Vagina (tissue), 2 donors: ENCODE measurements around the gene FUS. TPM values are rescaled to one million over a fixed set of nuclear protein-coding genes. Genes with fewer than 3 reads are reported as not detected.

Source experiments
- DNase-seq, 2 donors: peaks; one replicate each; pipeline ENCODE4 v3.0.0-alpha.2; 2017; ENCODE audit errors: extremely low spot score in 2 of 2
- H3K27ac ChIP-seq: fragments of 200-600 bp; sonication (generic); one replicate; pipeline ENCODE4 v1.5.1; 2019
- H3K27me3 ChIP-seq: fragments of 200-600 bp; sonication (generic); one replicate; pipeline ENCODE4 v1.5.1; 2019
- H3K36me3 ChIP-seq, 2 donors: fragments of 200-600 bp; sonication (generic); one replicate each; pipeline ENCODE4 v1.5.1; 2017 to 2019
- H3K4me1 ChIP-seq: fragments of 200-600 bp; sonication (generic); one replicate; pipeline ENCODE4 v1.5.1; 2019
- H3K4me3 ChIP-seq, 2 donors: fragments of 200-600 bp; sonication (generic); 1 replicate in 1 of 2; 2 replicates in 1 of 2; pipeline ENCODE4 v1.5.1; 2016 to 2019
- H3K9me3 ChIP-seq: fragments of 200-600 bp; sonication (generic); one replicate; pipeline ENCODE4 v1.5.1; 2019
- CTCF ChIP-seq, 3 experiments: fragments of 450-650 bp in 2 of 3; fragments of 200-600 bp in 1 of 3; sonication (generic) in 1 of 3; IDR thresholded peaks; one replicate each; pipeline ENCODE4 v1.5.1; 2017 to 2019; ENCODE audit warnings: antibody characterized with exemption in 3 of 3, mild to moderate bottlenecking in 2 of 3, moderate library complexity in 2 of 3
- POLR2A ChIP-seq, 2 donors: fragments of 450-650 bp; IDR thresholded peaks; one replicate each; pipeline ENCODE4 v1.6.1; 2017; ENCODE audit warnings: antibody characterized with exemption in 2 of 2, mild to moderate bottlenecking in 2 of 2, moderate library complexity in 2 of 2
- POLR2AphosphoS5 ChIP-seq, 2 donors: sonication (generic); formaldehyde crosslinking; IDR thresholded peaks; one replicate each; pipeline ENCODE4 v1.9.0; 2017; ENCODE audit warnings: antibody characterized with exemption in 2 of 2, mild to moderate bottlenecking in 2 of 2, low read depth in 1 of 2; ENCODE audit not compliant: insufficient read depth in 1 of 2
- intact Hi-C: fragments of 100-400 bp; cut with DNase I; formaldehyde crosslinking; loops from one replicate; pipeline ENCODE4 v1.15.1; 2023
- total RNA-seq: library from RNA; depleted of rRNA; stranded (reverse); fragments of >200 nt; gene quantifications from one replicate; pipeline ENCODE4 v1.2.3, GENCODE V29; 2016

FUS gene
- total RNA-seq, 1 donor from 2014 or later, result 74.2 TPM

GRCh38 chr16:31219154-31219741 is 39.3 kb downstream of the FUS start:
- Histone ChIP-seq H3K9me3 (no peaks in the 10 kb centered on the region), H3K4me1 (peaks cover 29% of the 10 kb centered on the region), H3K27ac (no peak overlapping the region), H3K4me3 (no peak overlapping the region), H3K27me3 (no peaks in the 10 kb centered on the region), H3K36me3 (no peaks in the 10 kb centered on the region)
- no peak for DNase-seq
- intact Hi-C loops, result no loop called here
- TF ChIP-seq POLR2A (IDR thresholded peaks at IDR 0.05) (no peak), POLR2AphosphoS5 (IDR thresholded peaks at IDR 0.05; ENCODE audit: insufficient read depth in 1 of 2, low read depth in 1 of 2) (no peak), CTCF (IDR thresholded peaks at IDR 0.05) (no peak)

DNA sequence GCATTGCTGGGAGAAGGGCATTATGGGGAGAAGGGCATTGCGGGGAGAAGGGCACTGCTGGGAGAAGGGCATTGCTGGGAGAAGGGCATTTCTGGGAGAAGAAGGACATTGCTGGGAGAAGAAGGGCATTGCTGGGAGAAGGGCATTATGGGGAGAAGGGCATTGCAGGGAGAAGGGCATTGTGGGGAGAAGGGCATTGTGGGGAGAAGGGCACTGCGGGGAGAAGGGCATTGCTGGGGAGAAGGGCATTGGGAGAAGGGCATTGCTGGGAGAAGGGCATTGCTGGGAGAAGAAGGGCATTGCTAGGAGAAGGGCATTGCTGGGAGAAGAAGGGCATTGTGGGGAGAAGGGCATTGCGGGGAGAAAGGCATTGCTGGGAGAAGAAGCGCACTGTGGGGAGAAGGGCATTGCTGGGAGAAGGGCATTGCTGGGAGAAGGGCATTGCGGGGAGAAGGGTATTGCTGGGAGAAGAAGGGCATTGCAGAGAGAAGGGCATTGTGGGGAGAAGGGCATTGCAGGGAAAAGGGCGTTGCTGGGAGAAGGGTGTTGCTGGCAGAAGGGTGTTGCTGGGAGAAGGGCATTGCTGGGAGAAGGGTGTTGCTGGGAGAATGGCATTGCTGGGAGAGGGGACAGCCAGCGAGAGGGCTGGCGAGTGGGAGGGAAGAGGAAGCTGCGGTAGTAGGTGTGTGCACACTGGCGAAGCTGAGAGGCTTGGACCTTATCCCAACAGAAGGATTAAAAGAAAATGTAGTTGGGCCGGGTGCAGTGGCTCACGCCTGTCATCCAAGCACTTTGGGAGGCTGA is 41.6 kb downstream of the FUS start:
- DNase-seq, result no peak
- TF ChIP-seq POLR2A (IDR thresholded peaks at IDR 0.05) (no peak), POLR2AphosphoS5 (IDR thresholded peaks at IDR 0.05; ENCODE audit: insufficient read depth in 1 of 2, low read depth in 1 of 2) (no peak), CTCF (IDR thresholded peaks at IDR 0.05) (no peak)
- H3K27ac ChIP-seq, result no peak overlapping the region
- H3K27me3 ChIP-seq, result no peaks in the 10 kb centered on the region
- H3K9me3 ChIP-seq, result no peaks in the 10 kb centered on the region
- intact Hi-C loops, result no loop called here
- no peak overlapping the region for H3K4me3 ChIP-seq
- H3K4me1 ChIP-seq, result peaks cover 6% of the 10 kb centered on the region
- no peaks in the 10 kb centered on the region for H3K36me3 ChIP-seq

DNA sequence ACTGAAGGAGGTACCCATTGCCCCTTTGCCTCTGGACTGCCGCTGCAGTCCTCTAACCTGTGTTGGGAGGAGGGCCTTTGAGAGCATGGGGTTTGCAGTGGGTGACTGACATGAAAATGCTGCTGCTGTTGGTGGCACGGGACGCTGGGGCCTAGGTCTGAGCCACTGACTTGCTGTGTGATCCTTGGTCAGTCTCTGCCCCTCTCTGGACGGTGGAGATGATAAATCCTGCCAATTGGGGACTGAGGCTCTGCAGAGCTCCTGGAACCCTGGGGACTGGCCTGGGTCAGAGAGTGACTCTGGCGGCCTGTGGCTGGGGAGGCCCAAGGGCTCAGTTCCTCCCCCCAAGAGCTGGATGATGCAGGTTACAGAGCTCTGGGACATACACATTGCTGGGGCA is 43.1 kb downstream of the FUS start:
- Histone ChIP-seq H3K9me3 (no peaks in the 10 kb centered on the region), H3K27me3 (no peaks in the 10 kb centered on the region), H3K4me1 (no peaks in the 10 kb centered on the region), H3K4me3 (no peak overlapping the region), H3K27ac (no peak overlapping the region), H3K36me3 (no peaks in the 10 kb centered on the region)
- intact Hi-C loops, result no loop called here
- DNase-seq, result no peak
- TF ChIP-seq CTCF (IDR thresholded peaks at IDR 0.05), result no peak

GRCh38 chr16:31224092-31224955 is 44.4 kb downstream of the FUS start:
- DNase-seq, result no peak
- intact Hi-C loops, result no loop called here
- H3K27ac ChIP-seq, result no peak overlapping the region

DNA sequence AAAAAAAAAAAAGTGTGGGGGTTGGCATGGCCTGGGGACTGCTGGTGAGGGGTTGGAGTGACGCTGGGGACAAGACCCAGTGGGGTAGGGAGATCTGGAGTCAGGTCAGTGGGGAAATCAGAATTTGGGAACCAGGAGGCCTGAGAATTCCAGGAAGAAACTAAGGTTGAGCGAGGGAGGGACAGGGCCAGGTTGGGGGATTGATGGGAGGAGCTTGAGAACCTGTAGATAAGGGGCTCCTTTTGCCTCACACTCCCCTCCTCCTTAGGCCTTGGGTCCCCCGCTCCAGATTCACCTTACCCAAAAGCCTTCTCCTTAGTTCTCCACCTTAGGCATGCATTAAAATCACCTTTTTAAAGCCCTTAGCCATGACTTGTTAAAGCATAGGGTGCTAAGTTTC is 45.3 kb downstream of the FUS start:
- DNase-seq, result no peak
- Histone ChIP-seq H3K36me3 (no peaks in the 10 kb centered on the region), H3K9me3 (no peaks in the 10 kb centered on the region), H3K4me3 (no peak overlapping the region), H3K4me1 (peaks cover 6% of the 10 kb centered on the region), H3K27me3 (no peaks in the 10 kb centered on the region), H3K27ac (no peak overlapping the region)
- TF ChIP-seq CTCF (IDR thresholded peaks at IDR 0.05) (no peak), POLR2A (IDR thresholded peaks at IDR 0.05) (no peak)
- intact Hi-C loops, result no loop called here

More at GRCh38 chr16:31224092-31224955, 44.4 kb downstream of the FUS start:
- H3K9me3 ChIP-seq, result no peaks in the 10 kb centered on the region
- no peak for TF ChIP-seq POLR2A (IDR thresholded peaks at IDR 0.05)
- no peaks in the 10 kb centered on the region for H3K36me3 ChIP-seq
- H3K27me3 ChIP-seq, result no peaks in the 10 kb centered on the region
- H3K4me3 ChIP-seq, result no peak overlapping the region
- H3K4me1 ChIP-seq, result peaks cover under 1% of the 10 kb centered on the region
